Activated CD4-positive, alpha-beta T cell treated with anti-CD3 and anti-CD28 coated beads for 36 hours (primary cell): ENCODE results near the gene ZDHHC11. TPM values are rescaled to one million over a fixed set of nuclear protein-coding genes. Genes with fewer than 3 reads are reported as not detected.
"Not testable (repeated sequence)": the region's sequence is repeated elsewhere in the genome, so short reads cannot be mapped to it uniquely, and the experiment has no call there.

Experiments used
- ATAC-seq: fragments of 200-7000 bp; cut with Tn5 transposase; one replicate; pipeline ENCODE4 v1.10.0; 2021; ENCODE audit warnings: mild to moderate bottlenecking, moderate library complexity
- CTCF ChIA-PET: fragments of 350-600 bp; sonication (Branson Sonifier 250); formaldehyde crosslinking; loops from one replicate; lab custom pipeline; 2021; ENCODE audit warnings: antibody characterized with exemption; lab: Charles Lee
- POLR2A ChIA-PET: fragments of 350-600 bp; sonication (Branson Sonifier 250); formaldehyde crosslinking; loops from one replicate; lab custom pipeline; 2021; ENCODE audit warnings: antibody characterized with exemption, inconsistent platforms; lab: Charles Lee
- DNase-seq: peaks from one replicate; pipeline ENCODE4 v3.0.0-alpha.2; 2020
- H3K27ac Mint-ChIP-seq: one replicate; pipeline ENCODE4 v1.8.0; 2021; ENCODE audit warnings: mixed read lengths
- H3K27me3 Mint-ChIP-seq: one replicate; pipeline ENCODE4 v1.8.0; 2021; ENCODE audit warnings: mixed read lengths
- H3K36me3 Mint-ChIP-seq: one replicate; pipeline ENCODE4 v1.8.0; 2021; ENCODE audit warnings: low read depth, mixed read lengths
- H3K4me1 Mint-ChIP-seq: one replicate; pipeline ENCODE4 v1.8.0; 2021; ENCODE audit warnings: mixed read lengths
- H3K4me3 Mint-ChIP-seq: one replicate; pipeline ENCODE4 v1.8.0; 2021; ENCODE audit warnings: mild to moderate bottlenecking, moderate library complexity, mixed read lengths
- H3K9me3 Mint-ChIP-seq: one replicate; pipeline ENCODE4 v1.8.0; 2021; ENCODE audit warnings: low read depth, mixed read lengths
- intact Hi-C, 2 experiments: fragments of 100-400 bp; cut with DNase I in 1 of 2; cut with micrococcal nuclease in 1 of 2; formaldehyde crosslinking; loops; one replicate each; pipeline versions ENCODE4 v1.14.2 to v1.15.1; 2022 to 2024; cut with DNase I, micrococcal nuclease
- total RNA-seq, 2 experiments: library from RNA; stranded (reverse); gene quantifications; one replicate each; pipeline ENCODE4 v1.2.3, GENCODE V29; 2021

ZDHHC11 gene
- total RNA-seq, 2 experiments from 2014 or later, result 6.4 to 8.5 TPM

DNA sequence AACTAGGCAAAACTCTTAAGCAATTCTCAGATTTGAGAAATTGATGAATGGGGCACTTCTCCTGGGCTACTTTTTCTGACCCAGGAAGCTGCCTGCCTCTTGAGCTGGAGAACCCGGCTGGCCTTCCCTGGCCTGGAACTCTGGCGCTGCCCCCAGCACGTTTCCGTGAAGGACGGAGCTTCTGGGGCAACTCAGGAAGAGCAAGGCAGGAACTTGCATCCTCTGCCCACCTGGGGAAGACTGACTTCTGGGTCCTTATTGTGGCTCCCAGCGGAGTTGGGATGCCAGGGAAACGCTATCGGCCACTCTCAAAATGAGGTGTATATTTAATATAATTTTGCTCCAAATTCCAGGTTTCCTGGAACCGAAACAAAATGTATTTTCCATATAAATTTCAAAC, 39.4 kb downstream of the ZDHHC11 start:
- intact Hi-C loops, POLR2A ChIA-PET, ATAC-seq, H3K4me3 Mint-ChIP-seq, H3K4me1 Mint-ChIP-seq, DNase-seq, H3K36me3 Mint-ChIP-seq, H3K9me3 Mint-ChIP-seq, H3K27me3 Mint-ChIP-seq, CTCF ChIA-PET, H3K27ac Mint-ChIP-seq: not testable (repeated sequence)

GRCh38 chr5:807719-808514, 42.9 kb downstream of the ZDHHC11 start:
- H3K4me1 Mint-ChIP-seq, H3K36me3 Mint-ChIP-seq, CTCF ChIA-PET, POLR2A ChIA-PET, DNase-seq, H3K4me3 Mint-ChIP-seq, H3K27me3 Mint-ChIP-seq, ATAC-seq, intact Hi-C loops, H3K27ac Mint-ChIP-seq: not testable (repeated sequence)
- peaks cover 10% of the 10 kb centered on the region for H3K9me3 Mint-ChIP-seq

GRCh38 chr5:801472-801871, 49.3 kb downstream of the ZDHHC11 start:
- H3K9me3 Mint-ChIP-seq, result peaks cover 10% of the 10 kb centered on the region
- peaks cover 2% of the 10 kb centered on the region for H3K36me3 Mint-ChIP-seq
- POLR2A ChIA-PET, result no interaction called here
- ATAC-seq (no peak), DNase-seq (no peak)
- peaks cover 2% of the 10 kb centered on the region for H3K27me3 Mint-ChIP-seq
- H3K27ac Mint-ChIP-seq, result no peak overlapping the region
- intact Hi-C loops, result no loop called here
- H3K4me1 Mint-ChIP-seq, result no peaks in the 10 kb centered on the region
- CTCF ChIA-PET, result no interaction called here
- H3K4me3 Mint-ChIP-seq, result no peak overlapping the region

- intact Hi-C loops, H3K27ac Mint-ChIP-seq, H3K4me3 Mint-ChIP-seq: not testable (repeated sequence)
Measured at GRCh38 chr5:801055-801454, 49.7 kb downstream of the ZDHHC11 start.

DNA sequence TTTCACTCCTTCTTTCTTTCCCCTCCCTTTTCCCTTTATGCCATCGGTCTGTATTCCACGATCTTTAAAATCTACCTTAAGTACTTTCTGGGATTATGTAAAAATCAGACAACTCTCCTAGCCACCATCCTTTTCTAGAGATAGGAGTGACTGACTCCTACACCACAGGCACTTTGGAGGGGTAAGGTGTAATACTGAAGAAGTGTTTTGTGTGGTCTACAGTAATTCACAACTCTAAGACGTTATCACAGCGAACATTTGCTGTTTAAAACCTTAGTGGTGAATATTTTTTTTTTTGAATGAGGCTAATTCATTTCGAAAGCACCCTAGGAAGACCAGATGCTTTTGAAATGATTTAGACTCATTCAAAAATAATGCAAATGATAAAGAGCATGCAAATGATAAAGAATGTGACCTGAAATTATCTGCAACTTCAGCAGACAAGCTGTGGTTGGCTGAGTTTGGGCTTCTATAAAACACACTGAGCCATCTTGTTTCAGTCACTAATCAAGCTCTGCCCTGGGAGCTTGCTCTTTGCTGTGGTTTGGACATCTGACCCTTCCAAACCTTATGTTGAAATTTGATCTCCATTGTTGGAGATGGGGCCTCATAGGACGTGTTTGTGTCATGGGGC, 52.2 kb downstream of the ZDHHC11 start:
- H3K4me3 Mint-ChIP-seq, DNase-seq, CTCF ChIA-PET, intact Hi-C loops, H3K27ac Mint-ChIP-seq, H3K27me3 Mint-ChIP-seq, H3K4me1 Mint-ChIP-seq, POLR2A ChIA-PET, H3K36me3 Mint-ChIP-seq: not testable (repeated sequence)
- ATAC-seq, result peak; percentile 36
- H3K9me3 Mint-ChIP-seq, result peaks cover 12% of the 10 kb centered on the region

More at GRCh38 chr5:801055-801454, 49.7 kb downstream of the ZDHHC11 start:
- H3K27me3 Mint-ChIP-seq, CTCF ChIA-PET, H3K36me3 Mint-ChIP-seq, ATAC-seq, H3K4me1 Mint-ChIP-seq, DNase-seq, POLR2A ChIA-PET: not testable (repeated sequence)
- peaks cover 10% of the 10 kb centered on the region for H3K9me3 Mint-ChIP-seq

GRCh38 chr5:797986-798385, 52.8 kb downstream of the ZDHHC11 start:
- H3K27ac Mint-ChIP-seq, intact Hi-C loops, ATAC-seq, CTCF ChIA-PET, H3K4me3 Mint-ChIP-seq, H3K36me3 Mint-ChIP-seq, POLR2A ChIA-PET, DNase-seq, H3K4me1 Mint-ChIP-seq, H3K27me3 Mint-ChIP-seq: not testable (repeated sequence)
- peaks cover 13% of the 10 kb centered on the region for H3K9me3 Mint-ChIP-seq

- DNase-seq, H3K27me3 Mint-ChIP-seq, POLR2A ChIA-PET, H3K4me3 Mint-ChIP-seq, ATAC-seq, CTCF ChIA-PET, H3K36me3 Mint-ChIP-seq, H3K4me1 Mint-ChIP-seq, H3K27ac Mint-ChIP-seq: not testable (repeated sequence)
- peaks cover 22% of the 10 kb centered on the region for H3K9me3 Mint-ChIP-seq
- intact Hi-C loops, result loop anchor here in 1 of 2 experiments (1.0 kb wide), 1 partner anchor 86 kb away; no protein-coding TSS in a partner anchor
Measured at GRCh38 chr5:795873-796272, 54.9 kb downstream of the ZDHHC11 start.

- intact Hi-C loops, result loop anchor here in 1 of 2 experiments (1.0 kb wide), 1 partner anchor 85 kb away; no protein-coding TSS in a partner anchor
- CTCF ChIA-PET, POLR2A ChIA-PET: not testable (repeated sequence)
Measured at GRCh38 chr5:794948-795347, 55.8 kb downstream of the ZDHHC11 start.

GRCh38 chr5:788703-789102, 62.1 kb downstream of the ZDHHC11 start:
- DNase-seq, CTCF ChIA-PET, ATAC-seq, H3K36me3 Mint-ChIP-seq, H3K4me3 Mint-ChIP-seq, POLR2A ChIA-PET, H3K4me1 Mint-ChIP-seq, H3K27ac Mint-ChIP-seq: not testable (repeated sequence)
- peaks cover 15% of the 10 kb centered on the region for H3K27me3 Mint-ChIP-seq
- intact Hi-C loops, result loop anchor here in 1 of 2 experiments (2.0 kb wide), 1 partner anchor 92 kb away; no protein-coding TSS in a partner anchor
- peaks cover 25% of the 10 kb centered on the region for H3K9me3 Mint-ChIP-seq

More at GRCh38 chr5:794948-795347, 55.8 kb downstream of the ZDHHC11 start:
- not testable (repeated sequence) for ATAC-seq, H3K4me1 Mint-ChIP-seq, H3K4me3 Mint-ChIP-seq, H3K36me3 Mint-ChIP-seq, DNase-seq, H3K27ac Mint-ChIP-seq
- peaks cover 25% of the 10 kb centered on the region for H3K9me3 Mint-ChIP-seq
- peaks cover 12% of the 10 kb centered on the region for H3K27me3 Mint-ChIP-seq

GRCh38 chr5:787857-788233, 62.9 kb downstream of the ZDHHC11 start:
- H3K9me3 Mint-ChIP-seq, result peaks cover 19% of the 10 kb centered on the region
- POLR2A ChIA-PET, ATAC-seq: not testable (repeated sequence)

GRCh38 chr5:787224-787856, 63.4 kb downstream of the ZDHHC11 start:
- intact Hi-C loops, H3K36me3 Mint-ChIP-seq, H3K4me1 Mint-ChIP-seq, H3K27ac Mint-ChIP-seq, ATAC-seq, CTCF ChIA-PET, H3K4me3 Mint-ChIP-seq, DNase-seq, POLR2A ChIA-PET: not testable (repeated sequence)
- Mint-ChIP-seq H3K27me3 (peaks cover 10% of the 10 kb centered on the region), H3K9me3 (peaks cover 17% of the 10 kb centered on the region)

More at GRCh38 chr5:787857-788233, 62.9 kb downstream of the ZDHHC11 start:
- H3K4me1 Mint-ChIP-seq, H3K4me3 Mint-ChIP-seq, CTCF ChIA-PET, DNase-seq, H3K36me3 Mint-ChIP-seq, H3K27ac Mint-ChIP-seq: not testable (repeated sequence)
- intact Hi-C loops, result loop anchor here in 1 of 2 experiments (2.0 kb wide), 1 partner anchor 91 kb away; no protein-coding TSS in a partner anchor
- H3K27me3 Mint-ChIP-seq, result peaks cover 10% of the 10 kb centered on the region
